Measurements from ENCODE around the gene TTLL11. TPM values are rescaled to one million over a fixed set of nuclear protein-coding genes. Genes with fewer than 3 reads are reported as not detected.

TTLL11 gene
- total and polyA plus RNA-seq, 2 of the 8 experiments (the other 6 are each of a cell fraction or from before 2014, with no cell fraction given) = 0.56 to 0.80 TPM

DNA sequence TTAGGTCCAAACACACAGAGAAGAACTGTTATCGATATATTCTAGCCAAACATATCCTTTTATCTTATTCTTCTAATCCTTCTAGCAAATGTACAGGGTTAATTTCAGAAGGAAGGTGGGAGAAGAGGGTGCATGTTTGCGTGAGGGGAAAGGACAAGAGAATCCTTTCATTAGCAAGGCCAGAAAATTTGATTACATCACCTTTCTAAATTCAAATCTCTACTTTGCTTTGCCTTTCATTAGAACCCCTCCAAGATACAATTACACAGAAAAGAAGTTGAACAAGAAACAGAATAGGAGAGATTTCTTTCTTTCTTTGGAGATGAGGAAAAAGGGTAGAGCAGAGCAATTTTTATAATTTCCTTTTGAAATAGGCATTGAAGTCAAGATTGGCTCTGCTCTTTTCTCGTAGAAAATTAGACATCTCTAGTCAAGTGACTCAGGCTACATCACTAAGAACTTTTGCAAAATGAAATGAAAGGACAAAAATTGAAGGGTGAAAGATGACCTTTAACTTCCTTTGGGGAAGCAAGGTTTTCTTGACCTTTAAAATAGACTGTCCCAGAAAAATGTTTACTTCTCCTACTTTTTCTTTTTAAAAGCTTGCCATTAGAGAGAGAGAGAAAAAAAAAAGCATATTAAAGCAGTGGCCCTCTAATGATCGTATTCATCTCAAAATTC lies 81.2 kb downstream of the TTLL11 start (continued):
- no peak for TF ChIP-seq CTBP2 (IDR thresholded peaks at IDR 0.05; ENCODE audit: borderline replicate concordance, insufficient read depth, insufficient read length, low read length)
- no peak for TF ChIP-seq CBX5 (IDR thresholded peaks at IDR 0.05; ENCODE audit: low read depth, low read length)

Data from H1 (cell line).